ENCODE data around the gene ESR1.
"Not testable (repeated sequence)": the region's sequence is repeated elsewhere in the genome, so short reads cannot be mapped to it uniquely, and the experiment has no call there.

ESR1 gene

GRCh38 chr6:152023613-152024012, 216.1 kb downstream of the ESR1 start:
- Mint-ChIP-seq H3K36me3 (no peaks in the 10 kb centered on the region), H3K4me1 (no peaks in the 10 kb centered on the region), H3K4me3 (no peak overlapping the region), H3K27ac (no peak overlapping the region), H3K9me3 (peaks cover 6% of the 10 kb centered on the region)
- ATAC-seq (no peak), DNase-seq (ENCODE audit: low spot score in 2 of 2) (no peak)

- H3K4me1 Mint-ChIP-seq: no peaks in the 10 kb centered on the region
- DNase-seq (ENCODE audit: low spot score in 2 of 2) (no peak), ATAC-seq (no peak)
- H3K9me3 Mint-ChIP-seq: peaks cover 10% of the 10 kb centered on the region
- H3K36me3 Mint-ChIP-seq: no peaks in the 10 kb centered on the region
- no peak overlapping the region for H3K27ac Mint-ChIP-seq
- H3K4me3 Mint-ChIP-seq: peak overlapping the region; percentile 16
Measured at GRCh38 chr6:152026291-152026690, 218.8 kb downstream of the ESR1 start.

GRCh38 chr6:152026744-152027143, 219.3 kb downstream of the ESR1 start:
- peak overlapping the region; percentile 16 for H3K4me3 Mint-ChIP-seq
- not testable (repeated sequence) for H3K4me1 Mint-ChIP-seq; ATAC-seq; H3K36me3 Mint-ChIP-seq; H3K27ac Mint-ChIP-seq; DNase-seq (ENCODE audit: low spot score in 2 of 2); H3K9me3 Mint-ChIP-seq

- not testable (repeated sequence) for ATAC-seq; H3K4me1 Mint-ChIP-seq; DNase-seq (ENCODE audit: low spot score in 2 of 2); H3K9me3 Mint-ChIP-seq; H3K27ac Mint-ChIP-seq; H3K36me3 Mint-ChIP-seq; H3K4me3 Mint-ChIP-seq
Measured at GRCh38 chr6:152033765-152034164, 226.3 kb downstream of the ESR1 start.

- no peak for ATAC-seq
- H3K4me1 Mint-ChIP-seq: no peaks in the 10 kb centered on the region
Measured at GRCh38 chr6:152034631-152035030, 227.1 kb downstream of the ESR1 start.

GRCh38 chr6:152046118-152046517, 238.6 kb downstream of the ESR1 start:
- no peaks in the 10 kb centered on the region for H3K36me3 Mint-ChIP-seq
- H3K4me3 Mint-ChIP-seq: no peak overlapping the region
- no peak for ATAC-seq
- H3K27ac Mint-ChIP-seq: no peak overlapping the region
- no peaks in the 10 kb centered on the region for H3K9me3 Mint-ChIP-seq
- DNase-seq (ENCODE audit: low spot score in 2 of 2): no peak
- H3K4me1 Mint-ChIP-seq: no peaks in the 10 kb centered on the region

More at GRCh38 chr6:152034631-152035030, 227.1 kb downstream of the ESR1 start:
- Mint-ChIP-seq H3K4me3 (no peak overlapping the region), H3K36me3 (no peaks in the 10 kb centered on the region), H3K9me3 (peaks cover 4% of the 10 kb centered on the region), H3K27ac (no peak overlapping the region)
- no peak for DNase-seq (ENCODE audit: low spot score in 2 of 2)

- ATAC-seq (no peak), DNase-seq (ENCODE audit: low spot score in 2 of 2) (no peak)
- no peaks in the 10 kb centered on the region for H3K9me3 Mint-ChIP-seq
- no peaks in the 10 kb centered on the region for H3K4me1 Mint-ChIP-seq
- no peak overlapping the region for H3K4me3 Mint-ChIP-seq
- H3K27ac Mint-ChIP-seq: no peak overlapping the region
- no peaks in the 10 kb centered on the region for H3K36me3 Mint-ChIP-seq
Measured at GRCh38 chr6:152048921-152049320, 241.4 kb downstream of the ESR1 start.

- no peaks in the 10 kb centered on the region for H3K36me3 Mint-ChIP-seq
- H3K4me1 Mint-ChIP-seq: no peaks in the 10 kb centered on the region
- no peaks in the 10 kb centered on the region for H3K9me3 Mint-ChIP-seq
- H3K4me3 Mint-ChIP-seq: no peak overlapping the region
- DNase-seq (ENCODE audit: low spot score in 2 of 2) (no peak), ATAC-seq (no peak)
- no peak overlapping the region for H3K27ac Mint-ChIP-seq
Measured at GRCh38 chr6:152049502-152049901, 242.0 kb downstream of the ESR1 start.

- Mint-ChIP-seq H3K36me3 (no peaks in the 10 kb centered on the region), H3K4me3 (no peak overlapping the region), H3K9me3 (no peaks in the 10 kb centered on the region), H3K4me1 (no peaks in the 10 kb centered on the region), H3K27ac (no peak overlapping the region)
- DNase-seq (ENCODE audit: low spot score in 2 of 2) (no peak), ATAC-seq (no peak)
Measured at GRCh38 chr6:152050451-152051195, 243.1 kb downstream of the ESR1 start.

GRCh38 chr6:152052061-152052460, 244.6 kb downstream of the ESR1 start:
- no peaks in the 10 kb centered on the region for H3K36me3 Mint-ChIP-seq
- ATAC-seq (no peak), DNase-seq (ENCODE audit: low spot score in 2 of 2) (no peak)
- H3K4me3 Mint-ChIP-seq: no peak overlapping the region
- H3K4me1 Mint-ChIP-seq: no peaks in the 10 kb centered on the region
- H3K9me3 Mint-ChIP-seq: no peaks in the 10 kb centered on the region
- no peak overlapping the region for H3K27ac Mint-ChIP-seq

- H3K4me1 Mint-ChIP-seq: no peaks in the 10 kb centered on the region
- no peak overlapping the region for H3K4me3 Mint-ChIP-seq
- DNase-seq (ENCODE audit: low spot score in 2 of 2) (no peak), ATAC-seq (no peak)
- H3K27ac Mint-ChIP-seq: no peak overlapping the region
- H3K9me3 Mint-ChIP-seq: no peaks in the 10 kb centered on the region
- H3K36me3 Mint-ChIP-seq: no peaks in the 10 kb centered on the region
Measured at GRCh38 chr6:152053332-152053731, 245.8 kb downstream of the ESR1 start.

- H3K4me3 Mint-ChIP-seq: no peak overlapping the region
- DNase-seq (ENCODE audit: low spot score in 2 of 2): no peak
Measured at GRCh38 chr6:152054441-152054840, 247.0 kb downstream of the ESR1 start.

GRCh38 chr6:152055517-152055916, 248.0 kb downstream of the ESR1 start:
- H3K27ac Mint-ChIP-seq: no peak overlapping the region
- H3K9me3 Mint-ChIP-seq: no peaks in the 10 kb centered on the region
- no peaks in the 10 kb centered on the region for H3K36me3 Mint-ChIP-seq
- no peak overlapping the region for H3K4me3 Mint-ChIP-seq
- ATAC-seq (no peak), DNase-seq (ENCODE audit: low spot score in 2 of 2) (no peak)
- no peaks in the 10 kb centered on the region for H3K4me1 Mint-ChIP-seq

More at GRCh38 chr6:152054441-152054840, 247.0 kb downstream of the ESR1 start:
- Mint-ChIP-seq H3K36me3 (no peaks in the 10 kb centered on the region), H3K4me1 (no peaks in the 10 kb centered on the region), H3K27ac (no peak overlapping the region), H3K9me3 (no peaks in the 10 kb centered on the region)
- ATAC-seq: peak; percentile 77

- no peak for DNase-seq (ENCODE audit: low spot score in 2 of 2)
- Mint-ChIP-seq H3K4me1 (no peaks in the 10 kb centered on the region), H3K27ac (no peak overlapping the region), H3K9me3 (no peaks in the 10 kb centered on the region), H3K36me3 (no peaks in the 10 kb centered on the region), H3K4me3 (no peak overlapping the region)
- ATAC-seq: no peak
Measured at GRCh38 chr6:152057832-152058498, 250.5 kb downstream of the ESR1 start.

- Mint-ChIP-seq H3K36me3 (no peaks in the 10 kb centered on the region), H3K9me3 (no peaks in the 10 kb centered on the region), H3K4me1 (no peaks in the 10 kb centered on the region), H3K27ac (no peak overlapping the region), H3K4me3 (no peak overlapping the region)
- ATAC-seq: no peak
- DNase-seq (ENCODE audit: low spot score in 2 of 2): no peak
Measured at GRCh38 chr6:152059909-152060308, 252.4 kb downstream of the ESR1 start.

GRCh38 chr6:152062476-152062875, 255.0 kb downstream of the ESR1 start:
- Mint-ChIP-seq H3K36me3 (no peaks in the 10 kb centered on the region), H3K4me1 (no peaks in the 10 kb centered on the region)

More at GRCh38 chr6:152062476-152062875, 255.0 kb downstream of the ESR1 start:
- Mint-ChIP-seq H3K9me3 (no peaks in the 10 kb centered on the region), H3K27ac (no peak overlapping the region), H3K4me3 (no peak overlapping the region)
- DNase-seq (ENCODE audit: low spot score in 2 of 2): no peak
- no peak for ATAC-seq
